Tibial nerve (tissue), 3 donors: ENCODE data around the gene FOS.

ENCODE experiments used
- POLR2A ChIP-seq, 2 donors: fragments of 450-650 bp; IDR thresholded peaks; one replicate each; pipeline ENCODE4 v1.6.1; 2017; ENCODE audit warnings: antibody characterized with exemption in 2 of 2, mild to moderate bottlenecking in 2 of 2, moderate library complexity in 2 of 2
- TF ChIP-seq, protein P1 (sequence below), 5 experiments: fragments of 200-600 bp in 3 of 5; fragments of 450-650 bp in 2 of 5; sonication (generic) in 3 of 5; IDR thresholded peaks; one replicate each; pipeline ENCODE4 v1.5.1; 2016 to 2019; ENCODE audit warnings: antibody characterized with exemption in 5 of 5, mild to moderate bottlenecking in 3 of 5, moderate library complexity in 2 of 5

DNA sequence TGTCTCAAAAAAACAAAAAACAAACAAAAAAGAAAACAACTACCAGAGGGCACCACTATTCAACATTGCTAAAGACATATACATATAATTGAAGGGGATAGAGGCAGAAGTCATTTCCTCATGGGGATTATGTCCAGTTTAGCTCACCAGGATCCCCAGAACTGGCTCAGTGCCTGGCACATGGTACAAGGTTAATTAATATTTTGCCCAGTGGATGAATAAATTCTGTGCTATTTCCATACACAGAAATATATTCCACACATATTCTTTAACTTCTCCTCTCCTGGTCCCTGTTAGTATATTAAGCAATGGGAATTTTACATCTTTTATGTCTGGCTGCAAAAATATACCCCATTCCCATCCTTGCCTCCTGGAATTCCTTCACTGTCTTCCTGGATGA lies 6.7 kb downstream of the FOS start:
- TF ChIP-seq, protein P1, sequence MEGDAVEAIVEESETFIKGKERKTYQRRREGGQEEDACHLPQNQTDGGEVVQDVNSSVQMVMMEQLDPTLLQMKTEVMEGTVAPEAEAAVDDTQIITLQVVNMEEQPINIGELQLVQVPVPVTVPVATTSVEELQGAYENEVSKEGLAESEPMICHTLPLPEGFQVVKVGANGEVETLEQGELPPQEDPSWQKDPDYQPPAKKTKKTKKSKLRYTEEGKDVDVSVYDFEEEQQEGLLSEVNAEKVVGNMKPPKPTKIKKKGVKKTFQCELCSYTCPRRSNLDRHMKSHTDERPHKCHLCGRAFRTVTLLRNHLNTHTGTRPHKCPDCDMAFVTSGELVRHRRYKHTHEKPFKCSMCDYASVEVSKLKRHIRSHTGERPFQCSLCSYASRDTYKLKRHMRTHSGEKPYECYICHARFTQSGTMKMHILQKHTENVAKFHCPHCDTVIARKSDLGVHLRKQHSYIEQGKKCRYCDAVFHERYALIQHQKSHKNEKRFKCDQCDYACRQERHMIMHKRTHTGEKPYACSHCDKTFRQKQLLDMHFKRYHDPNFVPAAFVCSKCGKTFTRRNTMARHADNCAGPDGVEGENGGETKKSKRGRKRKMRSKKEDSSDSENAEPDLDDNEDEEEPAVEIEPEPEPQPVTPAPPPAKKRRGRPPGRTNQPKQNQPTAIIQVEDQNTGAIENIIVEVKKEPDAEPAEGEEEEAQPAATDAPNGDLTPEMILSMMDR (IDR thresholded peaks at IDR 0.05): no peak
- TF ChIP-seq POLR2A (IDR thresholded peaks at IDR 0.05): no peak
